NCI-H1694 treated with DMSO at 0.1 percent for 48 hours (cell line): ENCODE results near the gene SLC2A10.

Source experiments
- DNase-seq: peaks from one replicate; lab custom pipeline; 2025; lab: John Stamatoyannopoulos, UW

Gene SLC2A10

GRCh38 chr20:46735436-46735835, 26.0 kb downstream of the SLC2A10 start:
- no peak for DNase-seq

- no peak for DNase-seq
These were observed 30.2 kb downstream of the SLC2A10 start for GRCh38 chr20:46739431-46740213.

- DNase-seq: no peak
These were observed 30.8 kb downstream of the SLC2A10 start for GRCh38 chr20:46740214-46740609.

- DNase-seq: no peak
These were observed 32.6 kb downstream of the SLC2A10 start for GRCh38 chr20:46741924-46742668.

GRCh38 chr20:46742669-46743045, 33.2 kb downstream of the SLC2A10 start:
- DNase-seq: no peak

- DNase-seq: no peak
These were observed 33.6 kb downstream of the SLC2A10 start for GRCh38 chr20:46743088-46743487.

GRCh38 chr20:46746956-46747526, 37.6 kb downstream of the SLC2A10 start:
- no peak for DNase-seq

- DNase-seq: no peak
These were observed 39.7 kb downstream of the SLC2A10 start for GRCh38 chr20:46749147-46749546.

GRCh38 chr20:46751856-46752255, 42.4 kb downstream of the SLC2A10 start:
- no peak for DNase-seq

GRCh38 chr20:46752728-46753127, 43.3 kb downstream of the SLC2A10 start:
- DNase-seq: peak; percentile 47

GRCh38 chr20:46755483-46756413, 46.3 kb downstream of the SLC2A10 start:
- no peak for DNase-seq

- no peak for DNase-seq
These were observed 47.0 kb downstream of the SLC2A10 start for GRCh38 chr20:46756419-46756818.

GRCh38 chr20:46757135-46757534, 47.7 kb downstream of the SLC2A10 start:
- DNase-seq: no peak

GRCh38 chr20:46757754-46758678, 48.6 kb downstream of the SLC2A10 start:
- DNase-seq: peak; percentile 43

GRCh38 chr20:46758929-46759669, 49.6 kb downstream of the SLC2A10 start:
- no peak for DNase-seq

GRCh38 chr20:46761566-46761965, 52.1 kb downstream of the SLC2A10 start:
- no peak for DNase-seq

GRCh38 chr20:46764068-46764467, 54.6 kb downstream of the SLC2A10 start:
- no peak for DNase-seq

GRCh38 chr20:46765506-46766120, 56.2 kb downstream of the SLC2A10 start:
- DNase-seq: no peak

GRCh38 chr20:46767127-46767761, 57.8 kb downstream of the SLC2A10 start:
- DNase-seq: peak; percentile 20
